Stimulated activated CD4-positive, alpha-beta T cell treated with anti-CD3 and anti-CD28 coated beads, TNF-alpha, amount 100 ng/mL, for 1 hour (primary cell): ENCODE data around the gene RETREG3.
A peak's percentile ranks its signal among the peaks of the same experiment; 100 is the strongest.
"Not testable (repeated sequence)": the region's sequence is repeated elsewhere in the genome, so short reads cannot be mapped to it uniquely, and the experiment has no call there.

Experiments
- DNase-seq, 3 donors: peaks; one replicate each; pipeline ENCODE4 v3.0.0-alpha.2; 2020; ENCODE audit warnings: low read depth in 3 of 3, low spot score in 1 of 3

Gene RETREG3

DNA sequence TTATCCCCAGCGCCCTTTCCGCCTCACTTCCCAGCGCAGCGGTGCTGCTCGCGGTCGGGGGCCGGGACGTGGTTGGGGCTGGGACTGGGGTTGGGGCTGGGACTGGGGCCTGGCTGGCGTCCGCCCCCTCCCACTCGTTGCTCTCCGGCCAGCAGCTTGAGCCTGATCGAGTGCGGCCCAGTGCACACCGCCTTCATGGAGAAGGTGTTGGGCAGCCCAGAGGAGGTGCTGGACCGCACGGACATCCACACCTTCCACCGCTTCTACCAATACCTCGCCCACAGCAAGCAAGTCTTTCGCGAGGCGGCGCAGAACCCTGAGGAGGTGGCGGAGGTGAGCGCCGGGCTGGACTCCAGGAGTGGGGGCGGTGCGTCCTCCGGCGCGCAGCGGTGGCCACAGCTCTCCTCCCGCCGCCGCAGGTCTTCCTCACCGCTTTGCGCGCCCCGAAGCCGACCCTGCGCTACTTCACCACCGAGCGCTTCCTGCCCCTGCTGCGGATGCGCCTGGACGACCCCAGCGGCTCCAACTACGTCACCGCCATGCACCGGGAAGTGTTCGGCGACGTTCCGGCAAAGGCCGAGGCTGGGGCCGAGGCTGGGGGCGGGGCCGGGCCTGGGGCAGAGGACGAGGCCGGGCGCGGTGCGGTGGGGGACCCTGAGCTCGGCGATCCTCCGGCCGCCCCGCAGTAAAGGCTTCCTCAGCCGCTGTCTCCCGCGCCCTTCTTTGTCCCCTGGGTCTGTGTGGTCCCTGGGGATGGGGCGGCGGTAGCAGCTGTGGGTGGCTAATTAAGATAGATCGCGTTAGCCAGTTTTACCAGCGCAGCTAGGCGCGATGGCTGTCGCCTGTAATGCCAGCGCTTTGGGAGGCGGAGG is 54.7 kb downstream of the RETREG3 start:
- peak in 2 of 3 donors; percentile 39 to 53 for DNase-seq

DNA sequence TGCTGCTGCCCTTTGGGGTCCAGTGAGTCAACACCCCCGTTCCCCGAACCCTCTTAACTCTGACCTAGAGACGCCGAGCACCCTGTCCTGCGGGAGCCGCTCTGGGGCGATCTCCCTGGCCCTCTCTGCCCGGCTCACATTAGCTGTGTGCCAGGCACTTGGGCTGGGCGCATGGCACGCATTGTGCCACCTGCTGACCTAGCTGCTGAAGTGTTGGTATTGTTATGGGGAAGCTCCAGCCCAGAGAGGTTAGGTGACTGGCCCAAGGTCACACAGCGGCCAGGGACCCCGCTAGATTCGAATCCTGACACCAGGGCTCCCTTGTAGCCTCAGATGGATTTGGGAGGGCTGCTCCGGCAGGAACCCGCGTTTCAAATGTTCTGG is 55.3 kb downstream of the RETREG3 start:
- DNase-seq: no peak

- DNase-seq: no peak
These were observed 55.9 kb downstream of the RETREG3 start for GRCh38 chr17:42553161-42553818.

- not testable (repeated sequence) for DNase-seq
These were observed 56.4 kb downstream of the RETREG3 start, which contains the start of gene HSD17B1 for GRCh38 chr17:42552736-42553135. HSD17B1 (plus strand) TSS chr17:42552923; CDS start chr17:42552934, 11 bp downstream.

DNA sequence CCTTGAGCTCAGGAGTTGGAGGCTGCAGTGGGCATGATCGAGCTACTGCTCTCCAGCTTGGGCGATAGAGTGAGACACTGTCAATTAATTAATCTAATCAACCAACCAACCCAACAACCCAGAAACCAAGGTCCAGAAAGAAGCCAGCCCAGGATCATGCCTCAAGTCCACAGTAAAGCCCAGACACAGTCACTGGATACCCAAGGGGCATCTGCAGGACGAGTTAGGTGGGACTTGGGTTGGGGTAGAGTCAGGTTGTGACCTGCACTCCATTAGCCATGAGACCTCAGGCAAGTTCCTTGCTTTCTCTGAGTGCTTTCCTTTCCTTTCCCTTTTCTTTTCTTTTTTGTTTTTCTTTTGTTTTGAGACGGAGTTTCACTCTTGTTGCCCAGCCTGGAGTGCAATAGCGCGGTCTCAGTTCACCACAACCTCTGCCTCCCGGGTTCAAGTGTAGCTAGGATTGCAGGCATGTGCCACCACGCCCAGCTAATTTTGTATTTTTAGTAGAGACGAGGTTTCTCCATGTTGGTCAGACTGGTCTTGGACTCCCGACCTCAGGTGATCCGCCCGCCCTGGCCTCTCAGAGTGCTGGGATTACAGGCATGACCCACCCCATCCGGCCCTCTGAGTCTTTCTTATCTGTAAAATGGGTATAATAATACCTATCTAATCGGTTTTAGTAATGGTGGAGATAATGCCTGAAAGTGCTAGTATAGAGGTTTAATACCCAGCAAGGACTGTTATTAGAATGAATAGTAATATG is 60.0 kb downstream of the RETREG3 start:
- no peak for DNase-seq

GRCh38 chr17:42548070-42548837 is 60.9 kb downstream of the RETREG3 start:
- peak; percentile 40 to 73 (median 51) for DNase-seq

- DNase-seq: no peak
These were observed 61.5 kb downstream of the RETREG3 start for GRCh38 chr17:42547698-42548069.

DNA sequence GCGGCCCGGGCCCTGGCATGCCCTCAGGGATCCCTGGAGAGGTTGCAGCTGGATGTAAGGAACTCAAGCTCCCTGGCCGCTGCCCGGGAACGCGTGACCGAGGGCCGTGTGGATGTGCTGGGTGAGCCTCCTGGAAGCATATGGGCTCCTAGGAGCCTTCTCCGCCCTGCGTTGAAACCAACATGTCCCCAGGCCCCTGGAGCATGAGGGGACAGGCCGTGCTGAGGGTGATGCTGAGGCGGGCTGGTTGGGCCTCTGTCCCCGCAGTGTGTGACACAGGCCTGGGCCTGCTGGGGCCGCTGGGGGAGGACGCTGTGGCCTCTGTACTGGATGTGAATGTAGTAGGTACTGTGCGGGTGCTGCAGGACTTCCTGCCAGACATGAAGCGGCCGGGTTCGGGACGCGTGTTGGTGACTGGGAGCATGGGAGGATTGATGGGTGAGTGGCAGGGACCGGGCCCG is 62.1 kb downstream of the RETREG3 start:
- DNase-seq: no peak

DNA sequence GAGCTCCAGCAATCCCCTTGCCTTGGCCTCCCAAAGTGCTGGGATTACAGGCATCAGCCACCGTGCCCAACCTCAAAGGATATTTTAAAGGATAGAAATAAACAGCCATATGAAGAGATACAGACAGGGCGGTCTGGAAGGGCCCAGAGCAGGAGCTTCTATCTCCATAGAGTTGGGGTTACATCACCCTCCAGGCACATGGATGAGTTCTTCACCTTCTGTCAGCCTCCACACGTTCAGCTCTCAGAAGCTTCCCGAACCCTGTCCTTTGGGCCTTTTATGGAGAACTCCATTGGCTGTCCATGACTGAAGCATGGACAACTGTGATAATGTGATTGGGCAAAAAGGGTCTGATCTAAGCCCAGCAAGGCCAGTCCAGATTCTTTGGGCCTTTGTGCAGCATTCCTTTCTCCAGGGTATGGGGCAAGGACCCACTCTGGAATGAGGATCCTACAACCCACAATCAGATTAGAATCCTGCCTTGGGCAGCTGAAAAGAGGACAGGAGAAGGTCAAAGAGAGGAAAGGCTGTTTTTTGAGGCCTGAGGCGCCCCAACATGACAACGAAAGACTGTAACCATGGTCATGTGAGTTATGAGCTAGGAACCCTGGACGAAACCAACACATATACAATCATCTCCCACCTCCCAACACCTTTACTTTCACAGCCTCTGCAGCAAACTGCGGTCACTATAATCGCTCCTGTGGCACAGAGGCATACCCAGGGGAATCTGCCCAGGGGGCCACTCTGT is 63.2 kb downstream of the RETREG3 start:
- DNase-seq: not testable (repeated sequence)

- DNase-seq: no peak
These were observed 64.3 kb downstream of the RETREG3 start for GRCh38 chr17:42544874-42545283.

- no peak for DNase-seq
These were observed 65.7 kb downstream of the RETREG3 start for GRCh38 chr17:42543190-42544079.

GRCh38 chr17:42541041-42541833 is 67.9 kb downstream of the RETREG3 start:
- DNase-seq: no peak

DNA sequence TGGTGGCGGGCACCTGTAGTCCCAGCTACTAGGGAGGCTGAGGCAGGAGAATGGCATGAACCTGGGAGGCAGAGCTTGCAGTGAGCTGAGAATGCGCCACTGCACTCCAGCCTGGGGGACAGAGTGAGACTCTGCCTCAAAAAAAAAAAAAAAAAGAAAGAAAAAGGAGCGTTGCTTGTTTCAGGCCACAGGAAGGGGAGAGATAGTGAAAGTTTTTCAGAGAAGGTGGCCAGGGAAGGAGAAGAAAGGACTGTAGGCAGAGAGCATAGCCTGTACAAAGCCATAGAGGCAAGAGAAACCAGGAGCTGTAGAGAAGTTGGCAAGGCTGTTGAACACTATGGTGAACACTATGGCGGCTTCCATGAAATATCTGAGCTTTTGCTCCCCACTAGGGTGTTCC is 68.6 kb downstream of the RETREG3 start:
- DNase-seq: not testable (repeated sequence)

GRCh38 chr17:42538482-42538881 is 70.7 kb downstream of the RETREG3 start:
- DNase-seq: no peak

GRCh38 chr17:42537826-42538451 is 71.2 kb downstream of the RETREG3 start:
- DNase-seq: no peak

- no peak for DNase-seq
These were observed 71.9 kb downstream of the RETREG3 start for GRCh38 chr17:42537156-42537805.
